Central memory CD4-positive, alpha-beta T cell (primary cell): ENCODE results near the gene PTEN.

Source experiments
- DNase-seq: peaks from one replicate; pipeline ENCODE4 v3.0.0; 2022

PTEN gene

DNA sequence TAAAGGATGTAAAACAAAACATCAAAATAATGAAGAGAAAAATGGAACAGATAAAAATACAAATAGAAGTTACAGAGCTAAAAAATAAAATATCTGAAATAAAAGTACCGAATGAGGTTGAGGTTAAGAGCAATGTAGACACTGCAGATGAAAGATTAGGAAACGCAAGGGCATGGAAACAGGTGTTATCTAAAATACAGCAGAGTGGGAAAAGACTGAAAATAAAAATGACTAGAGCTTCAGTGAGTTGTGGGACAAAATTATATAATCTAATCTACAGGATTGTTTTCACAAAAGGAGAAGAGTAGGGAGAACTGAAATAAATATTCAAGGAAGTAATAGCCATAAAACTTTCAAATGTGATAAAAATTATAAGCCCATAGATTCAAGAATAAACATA is 123.8 kb downstream of the PTEN start:
- DNase-seq: no peak

- DNase-seq: no peak
Measured at GRCh38 chr10:87991946-87992345, 128.5 kb downstream of the PTEN start.

- DNase-seq: no peak
Measured at GRCh38 chr10:88004451-88004850, 141.0 kb downstream of the PTEN start.

GRCh38 chr10:88006261-88006660 is 142.8 kb downstream of the PTEN start:
- no peak for DNase-seq

DNA sequence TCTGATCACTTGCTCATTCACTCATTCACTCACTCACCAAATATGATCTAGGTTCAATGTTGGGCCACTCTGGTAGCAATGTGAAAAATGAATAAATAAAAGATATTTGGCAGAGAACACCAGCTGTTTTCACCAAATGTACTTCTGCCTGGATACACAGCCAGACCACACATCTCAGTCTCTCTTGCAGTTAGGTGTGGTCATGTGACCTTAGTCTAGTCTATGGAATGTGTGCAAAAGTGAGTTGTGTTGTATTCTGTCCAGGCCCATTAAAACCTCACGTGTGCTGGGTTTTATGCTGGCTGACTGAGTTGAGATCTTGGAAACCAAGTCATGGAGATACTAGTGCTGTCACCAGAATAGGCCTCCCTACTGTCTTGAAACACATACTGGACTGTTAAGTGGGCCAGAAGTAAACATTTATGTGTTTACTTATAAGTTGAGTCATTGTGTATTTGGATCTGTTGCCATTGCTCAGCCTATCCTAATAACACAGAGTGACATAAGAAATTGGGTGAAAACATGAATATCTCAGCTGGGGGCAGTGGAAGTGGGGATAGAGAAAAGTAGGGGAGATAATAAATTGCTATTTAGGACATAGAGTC is 145.5 kb downstream of the PTEN start:
- no peak for DNase-seq

GRCh38 chr10:88012641-88013040 is 149.2 kb downstream of the PTEN start:
- no peak for DNase-seq

DNA sequence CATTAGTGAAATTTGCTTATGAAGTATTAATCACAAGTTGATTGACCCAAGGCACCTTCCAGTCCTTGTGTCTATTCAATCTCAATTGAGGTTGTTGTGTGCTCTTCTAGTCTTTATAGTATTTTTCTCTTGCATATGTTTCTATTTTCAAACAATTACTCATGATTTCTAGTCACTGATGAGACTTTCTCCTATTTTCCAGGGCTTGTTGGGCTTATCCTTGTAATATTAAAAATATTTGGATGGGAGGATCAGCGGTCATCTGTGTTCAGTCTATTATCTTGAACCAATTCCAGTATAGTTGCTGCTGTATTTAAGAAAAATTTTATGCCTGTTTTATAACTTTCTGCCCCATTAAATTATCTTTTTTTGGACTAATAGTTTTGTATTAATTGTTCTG is 154.4 kb downstream of the PTEN start:
- DNase-seq: no peak

- DNase-seq: no peak
Measured at GRCh38 chr10:88019753-88020152, 156.3 kb downstream of the PTEN start.
